OCI-LY7 (cell line): ENCODE results near the gene LRAT. TPM values are rescaled to one million over a fixed set of nuclear protein-coding genes. Genes with fewer than 3 reads are reported as not detected.

Experiments used
- BruUV-seq: library from RNA; stranded (reverse); fragments of 400-500 nt; replicated peaks from 2 replicates; lab custom pipeline; 2021; lab: Mats Ljungman, UMichigan
- CTCF ChIA-PET: fragments of 300-600 bp; sonication (Branson Sonifier 250); formaldehyde crosslinking; loops from one replicate; lab custom pipeline; 2022; ENCODE audit warnings: antibody characterized with exemption; ENCODE audit not compliant: unreplicated experiment; lab: Charles Lee
- POLR2A ChIA-PET: fragments of 300-600 bp; sonication (Branson Sonifier 250); formaldehyde crosslinking; loops from one replicate; lab custom pipeline; 2022; ENCODE audit warnings: antibody characterized with exemption; lab: Charles Lee
- DNase-seq: peaks from one replicate; pipeline ENCODE4 v3.0.0-alpha.2; 2015; ENCODE audit warnings: low spot score
- H2AFZ ChIP-seq: fragments of 200-600 bp; sonication (generic), shearing (Covaris generic); 2 replicates; pipeline ENCODE4 v1.6.1; 2014; ENCODE audit warnings: mild to moderate bottlenecking, antibody characterized with exemption, low read length, moderate library complexity
- H3K27ac ChIP-seq: fragments of 200-600 bp; sonication (generic); 2 replicates; pipeline ENCODE4 v1.5.1; 2014; ENCODE audit warnings: mixed run types, low read depth, mild to moderate bottlenecking, moderate library complexity, low read length, inconsistent platforms; ENCODE audit not compliant: poor library complexity, severe bottlenecking
- H3K36me3 ChIP-seq: fragments of 200-600 bp; sonication (generic); 2 replicates; pipeline ENCODE4 v1.6.1; 2014; ENCODE audit warnings: mild to moderate bottlenecking, antibody characterized with exemption, low read length, moderate library complexity, mixed read lengths; ENCODE audit not compliant: insufficient read depth
- H3K4me1 ChIP-seq: fragments of 200-600 bp; sonication (generic); 2 replicates; pipeline ENCODE4 v1.5.1; 2014; ENCODE audit warnings: mild to moderate bottlenecking, low read length; ENCODE audit not compliant: insufficient read depth, poor library complexity, severe bottlenecking
- H3K4me2 ChIP-seq: fragments of 200-600 bp; sonication (generic); 2 replicates; pipeline ENCODE4 v1.6.1; 2014; ENCODE audit warnings: mild to moderate bottlenecking, low read length
- H3K4me3 ChIP-seq: fragments of 200-600 bp; sonication (generic); 2 replicates; pipeline ENCODE4 v1.5.1; 2014; ENCODE audit warnings: mild to moderate bottlenecking, low read depth, low read length; ENCODE audit not compliant: poor library complexity, severe bottlenecking
- H3K79me2 ChIP-seq: fragments of 200-600 bp; sonication (generic); 2 replicates; pipeline ENCODE4 v1.6.1; 2016; ENCODE audit warnings: low read depth, mild to moderate bottlenecking, low read length, moderate library complexity, mixed read lengths; ENCODE audit not compliant: insufficient read depth
- H3K9me2 ChIP-seq: fragments of 200-600 bp; sonication (generic); 2 replicates; pipeline ENCODE4 v1.6.1; 2016; ENCODE audit warnings: mild to moderate bottlenecking, low read length, mixed read lengths; ENCODE audit not compliant: insufficient read depth
- H3K9me3 ChIP-seq: fragments of 200-600 bp; sonication (generic); 2 replicates; pipeline ENCODE4 v1.6.1; 2014; ENCODE audit warnings: mild to moderate bottlenecking, mixed run types, low read length, mixed read lengths
- H4K20me1 ChIP-seq: fragments of 200-600 bp; sonication (generic); 2 replicates; pipeline ENCODE4 v1.6.1; 2014; ENCODE audit warnings: mild to moderate bottlenecking, antibody characterized with exemption, low read length, moderate library complexity, mixed read lengths; ENCODE audit not compliant: insufficient read depth
- EZH2phosphoT487 ChIP-seq: fragments of 200-600 bp; sonication (generic); IDR thresholded peaks from 2 replicates; pipeline ENCODE4 v1.6.1; 2018; ENCODE audit warnings: low read depth, borderline replicate concordance, mild to moderate bottlenecking, mixed run types, antibody characterized with exemption, low read length, moderate library complexity, mixed read lengths
- intact Hi-C: fragments of 100-400 bp; cut with micrococcal nuclease; formaldehyde crosslinking; loops from one replicate; pipeline ENCODE4 v1.10.0; 2022; ENCODE audit not compliant: unreplicated experiment
- total RNA-seq, 2 experiments: library from RNA; depleted of rRNA in 1 of 2; stranded (reverse); fragments of >200 nt in 1 of 2; shearing (Covaris generic) in 1 of 2; gene quantifications; 2 replicates each; pipeline ENCODE4 v1.2.3, GENCODE V29; 2014 to 2022
- TF ChIP-seq, protein P1 (sequence below): fragments of 200-600 bp; sonication (generic); conservative IDR thresholded peaks from 2 replicates; pipeline ENCODE4 v1.5.1; 2014; ENCODE audit warnings: mild to moderate bottlenecking, antibody characterized with exemption, low read length, moderate library complexity, mixed read lengths

The LRAT gene
- total RNA-seq, 2 experiments from 2014 or later = not detected

DNA sequence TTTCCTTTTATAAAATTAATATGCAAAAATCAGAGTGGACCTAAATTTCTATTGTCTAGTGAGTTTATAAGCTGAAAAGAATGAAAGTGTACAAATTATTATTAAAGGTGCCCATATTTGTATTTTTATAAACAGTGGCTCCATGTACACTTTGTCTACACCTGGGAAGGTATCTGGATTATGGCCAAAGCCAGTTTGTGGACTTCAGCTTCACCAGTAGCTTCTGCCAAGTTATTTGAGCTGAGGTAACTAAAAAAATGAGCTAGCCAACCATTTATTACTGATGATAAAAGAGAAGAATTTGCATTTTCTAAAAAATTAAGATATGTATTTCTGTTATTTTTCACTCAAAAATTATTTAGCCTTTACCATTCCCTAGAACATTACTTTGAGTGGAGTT, 32.3 kb upstream of the LRAT start:
- Histone ChIP-seq H3K79me2 (no peaks in the 10 kb centered on the region), H3K4me3 (no peak overlapping the region), H2AFZ (no peak overlapping the region), H3K27ac (no peak overlapping the region), H3K9me3 (no peaks in the 10 kb centered on the region), H4K20me1 (no peaks in the 10 kb centered on the region), H3K9me2 (no peaks in the 10 kb centered on the region), H3K36me3 (no peaks in the 10 kb centered on the region), H3K4me2 (no peak overlapping the region), H3K4me1 (no peaks in the 10 kb centered on the region)
- TF ChIP-seq, protein P1, sequence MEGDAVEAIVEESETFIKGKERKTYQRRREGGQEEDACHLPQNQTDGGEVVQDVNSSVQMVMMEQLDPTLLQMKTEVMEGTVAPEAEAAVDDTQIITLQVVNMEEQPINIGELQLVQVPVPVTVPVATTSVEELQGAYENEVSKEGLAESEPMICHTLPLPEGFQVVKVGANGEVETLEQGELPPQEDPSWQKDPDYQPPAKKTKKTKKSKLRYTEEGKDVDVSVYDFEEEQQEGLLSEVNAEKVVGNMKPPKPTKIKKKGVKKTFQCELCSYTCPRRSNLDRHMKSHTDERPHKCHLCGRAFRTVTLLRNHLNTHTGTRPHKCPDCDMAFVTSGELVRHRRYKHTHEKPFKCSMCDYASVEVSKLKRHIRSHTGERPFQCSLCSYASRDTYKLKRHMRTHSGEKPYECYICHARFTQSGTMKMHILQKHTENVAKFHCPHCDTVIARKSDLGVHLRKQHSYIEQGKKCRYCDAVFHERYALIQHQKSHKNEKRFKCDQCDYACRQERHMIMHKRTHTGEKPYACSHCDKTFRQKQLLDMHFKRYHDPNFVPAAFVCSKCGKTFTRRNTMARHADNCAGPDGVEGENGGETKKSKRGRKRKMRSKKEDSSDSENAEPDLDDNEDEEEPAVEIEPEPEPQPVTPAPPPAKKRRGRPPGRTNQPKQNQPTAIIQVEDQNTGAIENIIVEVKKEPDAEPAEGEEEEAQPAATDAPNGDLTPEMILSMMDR = no peak
- no peak for TF ChIP-seq EZH2phosphoT487
- no TSS peak for BruUV-seq
- intact Hi-C loops = no loop called here
- no peak for DNase-seq
- ChIA-PET CTCF (no interaction called here), POLR2A (interaction anchor here (1.0 to 1.5 kb wide), 2 partner anchors 11 to 18 kb away, joined by 3 to 4 read pairs; no protein-coding TSS in a partner anchor)

DNA sequence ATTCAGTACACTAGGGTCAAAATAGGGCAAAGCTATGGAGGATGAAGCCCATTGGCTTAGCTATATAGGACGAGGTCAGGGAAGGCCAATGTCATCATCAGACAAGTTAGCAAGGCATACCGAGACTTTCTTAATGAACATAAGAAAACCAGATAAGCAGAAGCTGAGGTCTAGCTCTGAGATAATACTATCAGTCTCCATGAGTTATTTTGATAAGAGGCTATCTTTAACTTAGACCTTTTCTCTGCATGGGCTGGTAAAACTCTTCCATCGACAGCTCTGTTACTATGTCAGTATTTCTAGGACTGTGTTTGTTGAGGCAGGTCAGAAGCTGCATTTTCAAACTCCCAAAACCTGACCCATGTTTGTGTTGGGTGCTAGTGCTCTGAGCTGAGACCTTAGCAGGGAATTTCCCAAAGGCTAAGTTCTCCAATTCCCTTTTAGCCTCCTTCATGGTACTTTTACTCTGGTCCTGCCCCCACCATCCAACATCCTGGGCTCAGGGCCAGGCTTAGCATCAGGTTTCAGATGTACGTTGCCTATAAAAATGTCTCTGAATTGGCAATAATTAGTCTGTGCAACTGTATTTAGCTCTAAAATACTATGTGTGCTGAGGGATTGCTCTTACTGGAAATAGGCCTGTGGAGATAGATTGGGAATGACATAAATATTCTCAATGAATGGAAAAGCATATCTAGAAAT, 29.3 kb upstream of the LRAT start:
- Histone ChIP-seq H3K4me1 (no peaks in the 10 kb centered on the region), H3K9me2 (no peaks in the 10 kb centered on the region), H4K20me1 (no peaks in the 10 kb centered on the region), H3K9me3 (no peaks in the 10 kb centered on the region), H2AFZ (no peak overlapping the region), H3K36me3 (no peaks in the 10 kb centered on the region), H3K4me3 (no peak overlapping the region), H3K27ac (no peak overlapping the region), H3K4me2 (no peak overlapping the region), H3K79me2 (no peaks in the 10 kb centered on the region)
- no TSS peak for BruUV-seq
- intact Hi-C loops = no loop called here
- POLR2A ChIA-PET = no interaction called here
- CTCF ChIA-PET = no interaction called here
- no peak for TF ChIP-seq EZH2phosphoT487
- TF ChIP-seq, protein P1 = no peak
- no peak for DNase-seq

DNA sequence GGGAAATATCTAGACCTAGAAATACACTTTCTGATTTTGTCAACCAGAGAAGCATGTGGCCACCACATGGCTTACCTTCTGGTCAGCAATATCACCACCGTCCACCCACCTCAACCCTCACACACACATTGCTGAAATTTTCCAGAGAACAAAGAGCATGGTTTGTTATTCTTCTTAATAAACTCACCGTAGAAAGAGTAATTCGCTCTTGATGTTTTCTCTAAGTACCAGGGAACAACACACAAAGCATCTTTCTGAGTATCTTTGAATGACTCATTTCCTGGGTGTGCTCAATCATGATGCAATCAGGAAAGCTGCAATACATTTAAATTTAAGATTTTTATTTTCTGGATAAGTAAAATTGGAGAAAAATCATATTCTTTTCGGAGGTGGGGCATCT, 24.7 kb upstream of the LRAT start:
- Histone ChIP-seq H4K20me1 (no peaks in the 10 kb centered on the region), H3K9me3 (no peaks in the 10 kb centered on the region), H3K9me2 (no peaks in the 10 kb centered on the region), H3K4me3 (no peak overlapping the region), H3K79me2 (no peaks in the 10 kb centered on the region), H3K4me1 (no peaks in the 10 kb centered on the region), H2AFZ (no peak overlapping the region), H3K36me3 (no peaks in the 10 kb centered on the region), H3K4me2 (no peak overlapping the region), H3K27ac (no peak overlapping the region)
- DNase-seq = no peak
- TF ChIP-seq, protein P1 = no peak
- no peak for TF ChIP-seq EZH2phosphoT487
- POLR2A ChIA-PET = no interaction called here
- BruUV-seq = no TSS peak
- CTCF ChIA-PET = no interaction called here
- intact Hi-C loops = no loop called here
